ENCODE data around the gene MNAT1. TPM values are rescaled to one million over a fixed set of nuclear protein-coding genes. Genes with fewer than 3 reads are reported as not detected.
"Not testable (repeated sequence)": the region's sequence is repeated elsewhere in the genome, so short reads cannot be mapped to it uniquely, and the experiment has no call there.

Gene MNAT1
- polyA plus RNA-seq, 5 donors: 34.7 to 44.6 (median 39.9) TPM

DNA sequence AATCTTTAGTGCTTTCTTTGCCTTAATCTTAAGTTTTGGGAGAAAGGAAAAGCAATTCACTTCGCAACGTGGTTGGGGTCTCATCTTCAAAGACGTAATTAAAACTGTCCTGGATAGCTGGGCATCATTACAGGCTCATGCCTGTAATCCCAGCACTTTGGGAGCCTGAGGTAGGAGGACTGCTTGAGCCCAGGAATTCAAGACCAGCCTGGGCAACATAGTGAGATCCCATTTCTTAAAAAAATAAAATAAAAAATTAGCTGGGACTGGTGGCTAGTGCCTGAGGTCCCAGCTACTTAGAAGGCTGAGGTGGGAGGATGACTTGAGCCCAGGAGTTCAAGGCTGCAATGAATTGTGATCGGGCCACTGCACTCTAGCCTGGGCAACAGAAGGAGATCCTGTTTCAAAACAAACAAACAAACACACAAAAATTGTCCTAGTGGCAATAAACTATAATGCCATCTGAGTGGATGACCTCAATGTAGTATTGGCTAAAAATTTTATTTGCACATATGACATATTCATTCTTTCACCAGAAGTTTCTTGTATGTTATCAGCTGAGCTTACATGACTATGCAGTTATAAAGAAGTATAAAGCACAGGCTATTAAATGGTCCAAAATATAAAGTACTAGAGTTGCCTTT, 1.6 kb upstream of the MNAT1 start:
- DNase-seq: no peak

DNA sequence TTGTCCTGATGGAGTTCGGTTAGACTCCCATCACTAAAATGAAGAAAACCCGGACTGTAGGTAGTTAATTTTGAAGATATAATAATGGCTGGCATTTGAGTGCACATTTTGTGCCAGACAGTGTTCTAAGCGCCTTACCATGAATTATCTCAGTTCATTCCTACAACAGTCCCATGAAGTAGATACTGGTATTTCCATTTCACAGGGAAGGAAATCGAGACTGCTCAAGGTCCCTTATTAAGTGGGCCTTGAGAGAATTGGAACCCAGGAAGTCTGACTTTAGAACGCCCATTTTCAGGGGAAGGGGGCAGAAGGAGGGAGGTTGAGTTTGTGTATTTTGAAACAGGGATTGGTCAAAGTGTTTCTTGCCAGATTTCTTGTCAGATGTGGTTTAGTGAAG, 855 bp downstream of the MNAT1 start:
- no peak for DNase-seq

DNA sequence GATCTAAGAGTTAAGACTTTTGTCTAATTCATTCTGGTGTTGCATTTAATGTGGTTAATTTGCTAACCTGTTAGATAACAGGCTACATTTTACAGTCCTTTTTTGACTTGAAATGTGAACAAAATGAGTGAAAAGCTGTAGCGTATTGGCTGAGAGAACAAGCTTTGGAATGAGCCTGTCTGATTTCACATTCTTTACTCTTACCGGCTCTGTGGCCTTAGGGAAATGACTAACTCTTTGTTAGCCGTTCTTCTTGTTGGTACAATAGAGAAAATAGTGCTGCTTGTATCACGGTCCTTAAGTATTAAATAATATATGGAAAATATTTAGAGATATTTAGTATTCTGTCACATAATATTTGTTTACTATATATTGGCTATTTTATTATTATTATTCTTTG, 1.9 kb downstream of the MNAT1 start:
- DNase-seq: no peak

DNA sequence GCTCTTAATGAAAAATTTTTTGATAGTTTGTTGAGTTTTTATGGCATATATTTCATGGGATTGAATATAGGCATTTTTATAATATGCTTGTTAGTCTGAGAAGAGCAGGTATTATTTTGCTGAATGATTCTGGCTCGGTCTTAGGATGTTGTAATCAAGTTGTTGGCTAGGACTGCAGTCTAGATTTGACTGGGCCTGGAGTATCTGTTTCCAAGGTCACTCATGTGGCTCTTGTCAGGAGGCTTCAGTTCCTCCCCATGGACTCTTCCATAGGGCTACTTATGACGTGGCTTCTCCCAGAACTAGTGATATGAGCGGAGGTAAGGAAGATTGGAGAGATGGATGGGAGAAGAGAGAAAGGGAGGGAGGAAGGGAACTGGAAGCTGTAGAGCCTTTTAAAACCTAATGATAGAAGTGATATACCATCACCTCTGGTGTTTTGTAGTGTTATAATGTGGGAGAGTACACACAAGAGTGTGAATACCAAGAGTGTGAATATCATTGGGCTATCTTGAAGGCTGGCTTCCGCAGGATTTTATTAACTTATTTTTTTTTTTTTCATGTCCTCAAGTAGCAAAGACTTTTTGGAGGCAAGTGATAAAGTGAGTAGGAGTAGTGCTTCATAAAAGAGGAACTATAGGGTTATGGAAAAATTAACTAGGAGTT, 4.4 kb downstream of the MNAT1 start:
- DNase-seq: no peak

DNA sequence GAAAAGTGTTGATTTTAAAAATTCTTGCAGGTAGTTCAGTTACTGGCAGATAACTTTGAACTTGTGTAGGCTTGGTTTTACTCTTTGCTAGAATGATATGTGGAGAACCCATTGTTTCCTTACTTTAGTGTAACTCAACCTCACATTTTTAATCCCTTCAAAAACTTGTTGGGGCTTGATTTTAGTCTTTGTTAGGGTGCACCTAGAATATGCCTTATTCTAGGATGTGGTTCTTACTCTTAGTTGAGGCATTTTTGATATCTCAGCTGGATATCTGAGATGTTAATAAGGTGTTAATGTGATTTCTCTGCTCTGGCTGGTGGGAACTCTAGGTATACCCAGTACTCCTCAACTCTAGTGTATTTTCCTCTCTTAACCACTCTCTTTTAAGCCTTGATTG, 10.0 kb downstream of the MNAT1 start:
- DNase-seq: no peak

DNA sequence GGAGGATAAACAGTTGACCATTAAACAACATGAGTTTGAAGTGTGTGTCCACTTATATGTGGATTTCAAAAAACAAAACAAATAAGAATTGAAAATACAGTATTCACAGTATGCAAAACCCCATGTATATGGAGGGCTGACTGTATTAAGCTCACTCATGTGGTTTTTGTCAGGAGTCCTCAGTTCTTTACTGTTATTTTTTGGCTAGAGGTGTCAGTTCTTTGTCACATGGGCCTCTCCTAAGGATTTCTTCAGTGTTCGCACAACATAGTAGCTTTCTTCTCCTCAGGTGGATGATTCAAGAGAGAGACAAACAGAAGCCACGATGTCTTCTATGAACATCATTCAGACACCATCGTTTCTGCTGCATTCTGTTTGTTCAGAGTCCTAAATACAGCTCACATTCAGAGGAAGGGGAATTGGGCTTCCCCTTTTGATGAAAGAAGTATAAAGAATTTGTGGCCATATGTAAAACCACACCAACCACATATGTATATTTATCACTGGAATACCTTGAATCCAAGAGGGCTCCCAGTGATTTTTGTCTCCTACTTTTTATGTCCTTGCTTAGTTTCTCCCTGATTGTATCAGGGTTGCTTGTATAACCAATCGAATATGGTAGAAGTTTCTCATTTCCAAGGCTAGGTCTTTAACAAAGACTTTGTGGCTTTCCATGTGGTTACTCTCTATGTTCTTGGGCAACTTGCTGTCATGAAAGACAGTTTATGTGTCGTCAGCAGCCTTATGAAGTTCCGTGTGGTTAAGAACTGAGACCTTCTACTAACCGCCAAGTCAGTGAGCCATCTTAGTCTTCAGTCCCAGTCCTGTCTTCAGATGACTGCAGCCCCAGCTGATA, 18.9 kb downstream of the MNAT1 start:
- no peak for DNase-seq

DNA sequence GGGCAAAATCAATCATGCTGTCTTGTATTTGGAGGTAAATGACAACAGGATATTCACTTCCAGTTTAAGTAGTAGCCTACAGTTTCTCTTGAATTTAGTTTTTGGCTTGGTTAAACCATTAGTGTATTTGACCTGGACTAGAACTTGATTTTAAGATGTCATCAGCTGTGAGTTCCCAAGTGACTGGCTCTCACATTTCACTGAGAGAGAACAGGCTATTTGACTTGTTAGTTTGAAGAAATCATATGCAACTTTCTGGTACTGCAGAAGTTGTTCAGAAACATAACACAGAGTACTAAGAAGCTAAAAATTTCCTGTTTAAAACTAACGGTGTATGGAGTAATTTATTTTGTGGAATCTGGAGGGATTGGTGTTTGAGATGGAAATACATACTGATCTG, 22.3 kb downstream of the MNAT1 start:
- no peak for DNase-seq

DNA sequence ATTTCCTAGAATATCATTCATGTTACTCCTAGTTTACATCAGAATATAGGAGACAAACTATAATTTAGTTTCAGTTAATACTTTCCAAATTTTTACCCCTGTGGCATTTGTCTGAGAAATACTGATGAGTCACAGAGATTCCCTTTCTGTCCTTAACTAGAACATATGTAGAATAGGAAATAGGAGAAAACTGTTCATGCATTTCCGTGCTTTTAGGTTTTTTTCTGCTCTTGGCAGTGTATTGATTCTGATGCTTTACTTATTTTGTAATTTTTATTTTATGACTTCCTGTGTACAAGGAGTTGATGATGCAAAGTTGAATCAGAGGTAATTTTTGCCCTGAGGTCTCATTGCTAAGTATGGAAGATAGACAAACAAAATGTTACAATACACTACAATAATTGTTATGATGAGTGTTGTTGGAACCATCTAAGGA, 23.0 kb downstream of the MNAT1 start:
- DNase-seq: no peak

DNA sequence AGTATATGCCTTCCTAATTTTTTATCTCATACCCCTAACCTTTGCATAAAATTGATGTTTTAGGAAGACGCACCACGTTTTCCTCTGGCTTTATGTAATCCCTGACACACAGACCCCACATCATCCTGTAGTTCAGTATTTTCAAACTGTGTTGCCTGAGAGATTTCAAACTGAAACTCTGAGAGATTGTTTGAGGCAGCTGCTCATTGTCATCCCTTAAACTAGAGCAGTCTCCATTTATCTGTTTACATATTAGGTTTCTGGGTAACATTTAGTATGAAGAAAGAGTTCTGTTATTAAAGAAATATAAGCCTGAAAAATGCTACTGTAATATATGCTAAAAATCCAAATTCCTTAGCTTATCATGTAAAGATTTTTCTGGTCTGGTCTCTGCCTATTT, 24.3 kb downstream of the MNAT1 start:
- peak; percentile 37 to 56 for DNase-seq

DNA sequence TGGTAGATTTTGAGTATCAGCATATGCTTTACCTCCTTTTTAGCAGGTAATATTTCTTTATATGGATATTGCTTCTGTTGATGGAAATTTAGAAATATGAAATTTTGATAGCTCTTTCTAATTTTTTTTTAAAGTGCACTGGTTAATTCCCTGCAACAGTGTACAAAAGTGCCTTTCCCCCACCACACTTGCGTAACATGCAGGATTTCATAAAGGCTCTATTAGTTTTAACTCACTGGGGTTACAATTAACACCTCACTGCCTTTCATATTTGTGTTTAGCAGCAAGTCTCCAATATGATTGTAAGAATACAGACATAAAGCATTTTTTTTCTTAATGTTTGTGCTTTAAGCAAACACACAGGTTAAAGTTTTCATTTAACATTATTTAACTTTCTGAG, 25.6 kb downstream of the MNAT1 start:
- no peak for DNase-seq

DNA sequence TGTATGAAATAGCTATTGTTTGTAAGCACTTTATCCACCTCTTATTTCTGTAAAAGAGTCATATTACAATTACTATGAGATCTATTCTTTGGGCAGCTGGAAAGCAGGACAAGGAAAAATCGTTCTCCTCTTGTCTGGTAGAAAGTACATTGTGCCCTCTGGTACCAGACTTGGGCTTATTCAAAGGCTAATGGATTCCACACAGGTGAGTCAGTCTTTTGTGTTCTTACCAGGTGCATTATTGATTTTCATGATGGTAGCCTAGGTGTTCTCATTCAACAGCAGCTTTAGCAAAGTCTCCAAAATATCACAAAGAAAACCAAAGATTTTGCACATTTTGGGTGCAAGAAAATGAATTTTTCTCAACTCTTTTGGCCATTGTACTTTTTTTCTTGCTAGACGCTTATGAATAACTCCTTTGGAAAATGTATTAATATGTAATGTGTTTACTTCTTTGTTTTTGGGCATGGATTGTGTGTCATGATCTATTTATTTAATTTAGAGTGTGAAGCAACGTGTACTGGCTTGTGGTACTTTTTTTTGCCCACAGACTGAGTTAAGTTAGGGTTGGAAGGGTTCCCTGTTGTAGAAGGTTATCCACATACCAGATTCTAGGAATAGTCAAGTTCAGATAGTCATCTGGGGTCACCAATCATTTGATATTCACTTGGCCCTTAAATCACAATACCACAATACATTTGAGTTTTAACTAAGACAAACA, 26.2 kb downstream of the MNAT1 start:
- DNase-seq: no peak

DNA sequence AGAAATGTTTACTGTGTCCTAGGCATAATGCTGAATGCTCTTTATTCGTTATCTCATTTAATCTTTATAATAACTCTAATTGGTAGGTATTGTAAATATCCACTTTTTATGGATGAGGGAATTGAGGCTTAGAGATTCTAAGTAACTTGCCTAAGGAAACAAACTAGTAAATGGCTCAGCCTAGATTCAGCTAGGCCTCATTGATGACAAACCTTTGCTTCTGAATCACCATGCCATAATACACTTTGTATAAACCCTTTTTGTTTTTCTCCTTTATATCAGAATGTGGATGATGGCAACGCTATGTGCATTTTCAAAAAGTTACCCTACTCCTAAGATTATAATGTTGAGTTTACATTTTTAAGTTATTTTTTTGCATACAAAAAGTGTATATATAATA, 34.0 kb downstream of the MNAT1 start:
- no peak for DNase-seq

DNA sequence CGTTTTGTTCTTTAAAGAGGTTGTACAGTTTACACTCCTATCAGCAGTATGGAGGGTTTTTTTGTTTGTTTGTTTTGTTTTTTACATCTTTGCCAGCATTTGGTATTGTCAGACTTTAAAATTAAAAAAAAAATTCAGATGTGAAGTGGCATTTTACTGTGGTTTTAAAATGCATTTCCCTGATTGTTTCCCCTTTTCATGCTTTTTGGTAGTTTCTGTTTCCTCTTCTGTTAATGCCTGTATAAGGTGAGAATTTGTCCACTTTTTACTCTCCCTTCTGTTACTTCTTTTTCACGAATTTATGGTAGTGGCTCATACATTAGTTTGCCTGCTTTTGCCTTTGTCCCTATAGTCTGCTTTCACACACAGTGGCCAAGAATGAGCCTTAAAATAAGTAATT, 36.6 kb downstream of the MNAT1 start:
- DNase-seq: no peak

DNA sequence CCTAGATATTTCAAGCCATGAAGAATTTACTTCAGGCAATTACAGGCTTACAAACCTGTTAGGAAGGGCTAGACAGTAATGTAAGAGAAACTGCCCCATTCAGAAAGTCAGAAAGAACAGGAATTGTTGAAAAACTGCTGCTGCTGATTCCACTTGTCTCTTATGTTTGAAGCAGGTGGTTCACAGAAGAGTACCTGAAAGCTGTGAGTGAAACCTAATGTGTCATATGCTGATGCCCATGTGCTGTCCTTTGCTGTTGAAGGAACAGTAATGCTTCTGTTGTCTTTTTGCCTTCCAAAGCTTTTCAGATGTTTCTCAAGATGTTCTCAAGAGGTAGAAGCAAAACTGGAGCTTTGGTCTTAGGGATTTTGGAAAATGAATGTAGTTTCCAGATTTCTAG, 39.0 kb downstream of the MNAT1 start:
- no peak for DNase-seq

DNA sequence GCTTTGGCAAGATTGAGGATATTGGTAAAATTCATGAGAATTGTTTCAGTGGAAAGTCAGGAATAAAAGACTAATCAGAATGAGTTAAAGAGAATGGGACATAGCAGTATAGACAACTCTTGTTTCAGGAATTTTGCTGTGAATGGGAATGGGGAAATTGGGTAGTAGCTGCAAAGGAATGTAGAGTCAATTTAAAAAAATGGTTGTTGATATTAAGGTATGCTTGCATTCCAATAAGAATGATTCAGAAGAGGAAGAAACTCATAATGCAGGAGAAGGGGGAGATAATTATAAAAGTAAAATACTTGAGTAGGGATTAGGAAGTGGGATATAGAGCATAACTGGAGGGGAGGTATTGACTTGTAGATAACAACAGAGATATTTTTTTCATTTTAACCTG, 40.7 kb downstream of the MNAT1 start:
- no peak for DNase-seq

DNA sequence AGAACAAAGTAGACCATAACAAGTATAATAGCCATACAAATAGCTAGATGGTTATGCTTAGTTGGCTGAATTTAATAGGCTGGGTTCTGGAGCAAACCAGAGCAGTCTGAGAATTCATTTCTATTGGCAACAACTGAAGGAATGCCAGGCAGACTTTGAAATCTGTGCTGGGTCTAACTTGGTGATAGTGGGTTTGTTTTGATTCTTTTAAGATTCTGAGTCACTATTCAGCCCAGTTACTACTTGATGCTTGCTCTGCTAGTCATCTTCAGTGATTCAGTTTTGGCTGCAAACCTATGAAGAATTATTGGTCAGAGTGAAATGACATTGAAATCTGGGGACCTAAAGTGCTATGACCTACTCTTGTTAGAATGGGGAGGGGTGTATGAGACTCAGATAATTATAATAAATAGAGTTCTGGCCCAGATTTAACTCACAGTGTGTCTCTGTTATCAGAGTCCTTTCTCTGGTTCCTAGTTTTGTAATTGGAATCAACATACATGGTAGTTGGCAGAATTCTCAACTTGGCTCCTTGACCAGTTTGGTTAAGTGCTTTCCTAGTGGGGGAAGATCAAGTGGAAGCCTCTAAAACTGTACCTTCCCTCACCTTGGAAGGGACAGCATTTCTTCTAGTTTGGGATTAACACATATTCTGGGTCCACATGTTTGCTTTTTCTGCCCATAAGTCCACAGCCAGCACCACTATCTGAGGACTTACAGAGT, 43.5 kb downstream of the MNAT1 start:
- DNase-seq: no peak

DNA sequence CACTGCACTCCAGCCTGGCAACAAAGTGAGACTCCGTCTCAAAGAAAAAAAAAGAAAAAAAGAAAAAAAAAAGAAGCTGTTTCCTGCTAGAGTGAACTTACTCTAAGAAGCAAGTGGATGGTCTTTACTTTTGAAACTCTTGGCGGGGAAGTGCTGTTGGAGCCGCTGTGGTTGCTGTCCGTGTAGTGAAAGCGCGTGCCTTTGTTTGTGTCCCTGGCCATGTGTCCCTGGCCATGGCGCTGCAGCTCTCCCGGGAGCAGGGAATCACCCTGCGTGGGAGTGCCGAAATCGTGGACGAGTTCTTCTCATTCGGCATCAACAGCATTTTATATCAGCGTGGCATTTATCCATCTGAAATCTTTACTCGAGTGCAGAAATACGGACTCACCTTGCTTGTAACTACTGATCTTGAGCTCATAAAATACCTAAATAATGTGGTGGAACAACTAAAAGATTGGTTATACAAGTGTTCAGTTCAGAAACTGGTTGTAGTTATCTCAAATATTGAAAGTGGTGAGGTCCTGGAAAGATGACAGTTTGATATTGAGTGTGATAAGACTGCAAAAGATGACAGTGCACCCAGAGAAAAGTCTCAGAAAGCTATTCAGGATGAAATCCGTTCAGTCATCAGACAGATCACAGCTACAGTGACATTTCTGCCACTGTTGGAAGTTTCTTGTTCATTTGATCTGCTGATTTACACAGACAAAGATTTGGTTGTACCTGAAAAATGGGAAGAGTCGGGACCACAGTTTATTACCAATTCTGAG, 45.4 kb downstream of the MNAT1 start:
- DNase-seq: not testable (repeated sequence)

DNA sequence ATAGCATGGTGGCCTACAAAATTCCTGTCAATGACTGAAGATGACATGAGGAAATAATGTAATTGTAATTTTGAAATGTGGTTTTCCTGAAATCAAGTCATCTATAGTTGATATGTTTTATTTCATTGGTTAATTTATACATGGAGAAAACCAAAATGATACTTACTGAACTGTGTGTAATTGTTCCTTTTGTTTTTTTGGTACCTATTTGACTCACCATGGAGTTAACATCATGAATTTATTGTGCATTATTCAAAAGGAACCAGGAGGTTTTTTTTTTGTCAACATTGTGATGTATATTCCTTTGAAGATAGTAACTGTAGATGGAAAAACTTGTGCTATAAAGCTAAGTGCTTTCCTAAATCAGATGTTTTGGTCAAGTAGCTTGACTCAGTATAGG, 46.0 kb downstream of the MNAT1 start:
- DNase-seq: not testable (repeated sequence)

DNA sequence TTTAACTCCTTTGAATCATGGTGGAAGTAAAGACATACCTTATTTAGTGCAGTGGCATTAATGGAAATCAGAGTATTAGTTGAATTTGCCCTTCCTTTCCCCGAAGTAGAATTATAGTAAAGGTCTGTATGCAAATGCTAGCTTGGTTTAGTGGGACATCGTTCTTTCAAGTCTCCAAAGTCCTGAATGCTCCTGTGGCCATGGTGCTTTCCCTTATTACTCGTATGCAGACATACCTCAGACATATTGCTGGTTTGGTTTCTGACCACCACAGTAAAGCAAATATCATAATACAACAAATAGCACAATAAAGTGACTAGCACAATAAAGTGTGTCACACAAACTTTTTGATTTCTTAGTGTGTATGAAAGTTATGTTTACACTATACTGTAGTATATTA, 52.3 kb downstream of the MNAT1 start:
- no peak for DNase-seq

DNA sequence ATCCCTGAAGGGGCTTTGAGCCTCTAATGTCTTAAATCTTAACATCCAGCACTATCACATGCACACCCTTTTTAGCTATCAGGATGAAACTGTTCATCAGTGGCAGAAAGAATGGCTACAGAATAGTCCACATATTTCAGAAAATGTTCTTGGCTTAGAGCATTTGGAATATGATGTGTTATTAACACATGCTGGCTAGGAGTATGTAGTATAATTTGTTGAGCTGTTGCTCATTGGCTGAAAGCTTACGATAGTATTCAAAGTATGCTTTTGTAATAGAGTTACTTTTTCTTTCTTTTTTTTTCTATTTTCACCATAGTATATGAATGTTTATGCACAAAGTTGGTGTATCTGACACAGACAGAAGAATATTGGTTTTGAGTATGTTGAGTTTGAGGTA, 55.1 kb downstream of the MNAT1 start:
- peak; percentile 7 to 19 for DNase-seq

DNA sequence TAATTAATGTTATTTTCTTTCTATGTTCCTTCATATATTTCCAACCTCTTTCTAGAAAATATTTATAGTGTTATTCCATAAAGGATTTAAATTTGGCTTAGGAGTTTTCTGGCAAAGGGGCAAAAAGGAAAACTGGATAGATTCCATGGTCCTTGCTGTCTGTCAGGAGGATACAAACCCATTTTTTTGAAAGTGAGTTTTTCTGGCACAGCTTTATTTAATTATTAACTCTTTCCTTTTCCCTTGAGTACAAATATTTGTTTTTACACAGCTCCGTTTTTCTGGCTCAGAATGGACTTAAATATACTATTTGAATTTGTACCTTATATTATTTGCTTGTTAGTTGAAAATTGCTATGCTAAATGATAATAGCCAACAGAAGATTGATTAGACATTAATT, 56.3 kb downstream of the MNAT1 start:
- DNase-seq: no peak
